ENCODE results near the gene DYNC1I1. TPM values are rescaled to one million over a fixed set of nuclear protein-coding genes. Genes with fewer than 3 reads are reported as not detected.

Gene DYNC1I1
- total RNA-seq (under 1 TPM in 1 of 2 experiments, not detected in 1; 0.08 TPM), total RNA-seq (0 to 0.19 (median 0) reads per million in 172 experiments)
- not detected for polyA plus RNA-seq (2013, experiment 1 of 2)
- polyA plus RNA-seq (2013, experiment 2 of 2) = 0.05 TPM

- H3K9me3 Mint-ChIP-seq = no peaks in the 10 kb centered on the region
- peaks cover 32% of the 10 kb centered on the region for H3K27me3 Mint-ChIP-seq
- POLR2A ChIA-PET = no interaction called here
- H3K4me1 Mint-ChIP-seq (ENCODE audit: low read depth) = peaks cover 3% of the 10 kb centered on the region
- no peaks in the 10 kb centered on the region for H3K36me3 Mint-ChIP-seq (ENCODE audit: low read depth)
- peak within 1 kb of the TSS; percentile 58 for H3K4me3 Mint-ChIP-seq
- Histone ChIP-seq H3K9me3 (ENCODE audit: control insufficient read depth in 1 of 2, insufficient read depth in 1 of 2, low read length in 2 of 2) (peaks cover 0 to 12% of the 10 kb centered on the region in 2 experiments), H3K36me3 (ENCODE audit: insufficient read depth, low read length) (no peaks in the 10 kb centered on the region), H3K4me1 (ENCODE audit: insufficient read depth, low read length) (peaks cover 2% of the 10 kb centered on the region), H3K27ac (ENCODE audit: low read depth in 1 of 2, low read length in 2 of 2) (no peak within 1 kb of the TSS), H3K4me3 (ENCODE audit: low read length) (no peak within 1 kb of the TSS), H3K27me3 (ENCODE audit: control insufficient read depth in 1 of 2, insufficient read depth in 2 of 2, low read length in 2 of 2) (peaks cover 12 to 35% of the 10 kb centered on the region in 2 experiments)
- intact Hi-C loops (cut with DNase I, micrococcal nuclease) = no loop called here
- ATAC-seq (ENCODE audit: poor library complexity) = peak; percentile 26
- peak in 4 of 14 experiments; percentile 1 to 32 (median 18) for DNase-seq
- CTCF ChIA-PET = no interaction called here
- H3K27ac Mint-ChIP-seq = no peak within 1 kb of the TSS
- TF ChIP-seq CTCF (IDR thresholded peaks at IDR 0.05) = no peak
Measured at GRCh38 chr7:95772298-95772770, at the start of gene DYNC1I1. DYNC1I1 (plus strand) TSS chr7:95772554; CDS start chr7:95804730, 32,176 bp downstream.

- CTCF ChIA-PET = no interaction called here
- H3K4me1 Mint-ChIP-seq (ENCODE audit: low read depth) = no peaks in the 10 kb centered on the region
- intact Hi-C loops (cut with DNase I, micrococcal nuclease) = no loop called here
Measured at GRCh38 chr7:95723583-95724180, 48.7 kb upstream of the DYNC1I1 start.

GRCh38 chr7:95725205-95725604 lies 47.1 kb upstream of the DYNC1I1 start:
- Mint-ChIP-seq H3K27me3 (peaks cover 5% of the 10 kb centered on the region), H3K4me3 (no peak overlapping the region), H3K4me1 (ENCODE audit: low read depth) (no peaks in the 10 kb centered on the region), H3K9me3 (no peaks in the 10 kb centered on the region), H3K36me3 (ENCODE audit: low read depth) (no peaks in the 10 kb centered on the region), H3K27ac (no peak overlapping the region)
- TF ChIP-seq CTCF (IDR thresholded peaks at IDR 0.05) = no peak
- ChIA-PET CTCF (no interaction called here), POLR2A (no interaction called here)
- Histone ChIP-seq H3K4me1 (ENCODE audit: insufficient read depth, low read length) (no peaks in the 10 kb centered on the region), H3K27ac (ENCODE audit: low read depth in 1 of 2, low read length in 2 of 2) (no peak overlapping the region), H3K9me3 (ENCODE audit: control insufficient read depth in 1 of 2, insufficient read depth in 1 of 2, low read length in 2 of 2) (no peaks in the 10 kb centered on the region), H3K36me3 (ENCODE audit: insufficient read depth, low read length) (no peaks in the 10 kb centered on the region), H3K4me3 (ENCODE audit: low read length) (no peak overlapping the region), H3K27me3 (ENCODE audit: control insufficient read depth in 1 of 2, insufficient read depth in 2 of 2, low read length in 2 of 2) (no peaks in the 10 kb centered on the region)
- DNase-seq (no peak), ATAC-seq (ENCODE audit: poor library complexity) (no peak)
- intact Hi-C loops (cut with DNase I, micrococcal nuclease) = loop anchor here in 1 of 2 experiments (5.0 kb wide), 1 partner anchor 147 kb away; no protein-coding TSS in a partner anchor

More at GRCh38 chr7:95723583-95724180, 48.7 kb upstream of the DYNC1I1 start:
- no peak for TF ChIP-seq CTCF (IDR thresholded peaks at IDR 0.05)
- Mint-ChIP-seq H3K9me3 (no peaks in the 10 kb centered on the region), H3K27me3 (peaks cover 5% of the 10 kb centered on the region), H3K36me3 (ENCODE audit: low read depth) (no peaks in the 10 kb centered on the region), H3K27ac (no peak overlapping the region), H3K4me3 (no peak overlapping the region)
- H3K9me3 ChIP-seq (ENCODE audit: control insufficient read depth in 1 of 2, insufficient read depth in 1 of 2, low read length in 2 of 2) = no peaks in the 10 kb centered on the region
- H3K4me1 ChIP-seq (ENCODE audit: insufficient read depth, low read length) = no peaks in the 10 kb centered on the region
- ATAC-seq (ENCODE audit: poor library complexity) = no peak
- no peaks in the 10 kb centered on the region for H3K27me3 ChIP-seq (ENCODE audit: control insufficient read depth in 1 of 2, insufficient read depth in 2 of 2, low read length in 2 of 2)
- no peaks in the 10 kb centered on the region for H3K36me3 ChIP-seq (ENCODE audit: insufficient read depth, low read length)
- no peak for DNase-seq
- H3K27ac ChIP-seq (ENCODE audit: low read depth in 1 of 2, low read length in 2 of 2) = no peak overlapping the region
- POLR2A ChIA-PET = interaction anchor here (0.5 kb wide), 1 partner anchor 24 kb away, joined by 5 read pairs; no protein-coding TSS in a partner anchor
- H3K4me3 ChIP-seq (ENCODE audit: low read length) = no peak overlapping the region
